GM23248 (cell line): ENCODE measurements around the gene TRHDE. TPM values are rescaled to one million over a fixed set of nuclear protein-coding genes. Genes with fewer than 3 reads are reported as not detected.

Experiments
- DNase-seq: peaks from one replicate; pipeline ENCODE4 v3.0.0-alpha.2; 2015
- H2AFZ ChIP-seq: fragments of 200-600 bp; sonication (generic); 2 replicates; pipeline ENCODE4 v1.6.1; 2016; ENCODE audit warnings: antibody characterized with exemption
- H3F3A ChIP-seq: fragments of 200-600 bp; sonication (generic); 2 replicates; pipeline ENCODE4 v1.6.1; 2016; ENCODE audit warnings: mild to moderate bottlenecking, antibody characterized with exemption, mixed run types; ENCODE audit not compliant: insufficient read depth
- H3K27ac ChIP-seq: fragments of 200-600 bp; sonication (generic); 2 replicates; pipeline ENCODE4 v1.5.1; 2016; ENCODE audit warnings: mild to moderate bottlenecking
- H3K27me3 ChIP-seq: fragments of 200-600 bp; sonication (generic); replicated peaks from 2 replicates; pipeline ENCODE4 v1.6.1; 2016; ENCODE audit warnings: mild to moderate bottlenecking; ENCODE audit not compliant: insufficient read depth
- H3K36me3 ChIP-seq: fragments of 200-600 bp; sonication (generic); 2 replicates; pipeline ENCODE4 v1.6.1; 2016; ENCODE audit warnings: low read depth, mild to moderate bottlenecking
- H3K4me1 ChIP-seq: fragments of 200-600 bp; sonication (generic); 2 replicates; pipeline ENCODE4 v1.6.1; 2016; ENCODE audit warnings: mild to moderate bottlenecking; ENCODE audit not compliant: insufficient read depth
- H3K4me2 ChIP-seq: fragments of 200-600 bp; sonication (generic); one replicate; pipeline ENCODE4 v1.6.1; 2016; ENCODE audit warnings: mild to moderate bottlenecking; ENCODE audit not compliant: unreplicated experiment
- H3K4me3 ChIP-seq: fragments of 200-600 bp; sonication (generic); 2 replicates; pipeline ENCODE4 v1.5.1; 2016; ENCODE audit warnings: mild to moderate bottlenecking
- H3K79me2 ChIP-seq: fragments of 200-600 bp; sonication (generic); 2 replicates; pipeline ENCODE4 v1.6.1; 2016; ENCODE audit warnings: mild to moderate bottlenecking; ENCODE audit not compliant: insufficient read depth
- H3K9ac ChIP-seq: fragments of 200-600 bp; sonication (generic); 2 replicates; pipeline ENCODE4 v1.6.1; 2016; ENCODE audit warnings: mild to moderate bottlenecking
- H3K9me2 ChIP-seq: fragments of 200-600 bp; sonication (generic); 2 replicates; pipeline ENCODE4 v1.6.1; 2016; ENCODE audit warnings: mixed run types, mild to moderate bottlenecking, moderate library complexity; ENCODE audit not compliant: insufficient read depth
- H3K9me3 ChIP-seq: fragments of 200-600 bp; sonication (generic); one replicate; pipeline ENCODE4 v1.6.1; 2017; ENCODE audit warnings: low read depth
- H4K20me1 ChIP-seq: fragments of 200-600 bp; sonication (generic); 2 replicates; pipeline ENCODE4 v1.6.0; 2016; ENCODE audit not compliant: insufficient read depth
- EZH2 ChIP-seq: fragments of 200-600 bp; sonication (generic); IDR thresholded peaks from 2 replicates; pipeline ENCODE4 v1.6.1; 2018; ENCODE audit warnings: antibody characterized with exemption, mild to moderate bottlenecking; ENCODE audit not compliant: insufficient read depth, poor library complexity, severe bottlenecking
- EZH2phosphoT487 ChIP-seq: fragments of 200-600 bp; sonication (generic); IDR thresholded peaks from 2 replicates; pipeline ENCODE4 v1.6.1; 2018; ENCODE audit warnings: antibody characterized with exemption, moderate library complexity, mild to moderate bottlenecking, low read depth; ENCODE audit not compliant: insufficient read depth
- WGBS, 2 experiments: methylation state at CpG; one replicate each; pipeline ENCODE4 v1.1.6; 2015 to 2017; ENCODE audit warnings: low lambda C conversion rate in 2 of 2, low coverage in 1 of 2; ENCODE audit errors: missing lambda C conversion rate in 2 of 2; 5-methylcytosine and 5-hydroxymethylcytosine counted together
- in situ Hi-C: fragments of 300-500 bp; cut with MboI; formaldehyde crosslinking; loops from 2 replicates; pipeline ENCODE4 v1.15.0; 2020
- polyA plus RNA-seq: library from polyadenylated mRNA; unstranded; fragments of >200 nt; fragmentation: Nextera tagmentation; extraction: Ambion mirVana; gene quantifications from 2 replicates; pipeline ENCODE4 v1.2.1, GENCODE V29; 2016
- total RNA-seq: library from RNA; depleted of rRNA; stranded (reverse); fragments of >200 nt; shearing (Covaris generic); gene quantifications from 2 replicates; pipeline ENCODE4 v1.2.3, GENCODE V29; 2014

The TRHDE gene
- total and polyA plus RNA-seq, 2 experiments from 2014 or later: 1.4 to 2.8 TPM

GRCh38 chr12:72612171-72612570 is 340.0 kb downstream of the TRHDE start:
- no peaks in the 10 kb centered on the region for H3K79me2 ChIP-seq
- H3K9me2 ChIP-seq: no peaks in the 10 kb centered on the region
- TF ChIP-seq EZH2: no peak
- TF ChIP-seq EZH2phosphoT487: no peak
- no peaks in the 10 kb centered on the region for H3K27me3 ChIP-seq
- no peaks in the 10 kb centered on the region for H4K20me1 ChIP-seq
- no peaks in the 10 kb centered on the region for H3F3A ChIP-seq
- WGBS, 2 experiments: 0 to 5% methylated on average over 2 of the region's 2 CpGs
- no peak overlapping the region for H3K4me3 ChIP-seq
- no peak overlapping the region for H3K27ac ChIP-seq
- no peak for DNase-seq
- no peaks in the 10 kb centered on the region for H3K4me1 ChIP-seq
- no peak overlapping the region for H2AFZ ChIP-seq
- H3K9me3 ChIP-seq: no peaks in the 10 kb centered on the region
- no peak overlapping the region for H3K9ac ChIP-seq
- in situ Hi-C loops: no loop called here
- no peaks in the 10 kb centered on the region for H3K36me3 ChIP-seq
- no peak overlapping the region for H3K4me2 ChIP-seq

GRCh38 chr12:72618764-72619163 is 346.6 kb downstream of the TRHDE start:
- in situ Hi-C loops: no loop called here
- Histone ChIP-seq H3K9me2 (no peaks in the 10 kb centered on the region), H4K20me1 (no peaks in the 10 kb centered on the region), H3K4me1 (no peaks in the 10 kb centered on the region), H3K79me2 (no peaks in the 10 kb centered on the region), H3K9me3 (no peaks in the 10 kb centered on the region), H2AFZ (no peak overlapping the region), H3K27ac (no peak overlapping the region), H3K36me3 (no peaks in the 10 kb centered on the region), H3F3A (no peaks in the 10 kb centered on the region), H3K4me3 (no peak overlapping the region), H3K4me2 (no peak overlapping the region), H3K9ac (no peak overlapping the region), H3K27me3 (no peaks in the 10 kb centered on the region)
- no peak for TF ChIP-seq EZH2phosphoT487
- TF ChIP-seq EZH2: no peak
- WGBS, 2 experiments: 64 to 66% methylated on average over 6 of the region's 6 CpGs
- no peak for DNase-seq

GRCh38 chr12:72622556-72622955 is 350.4 kb downstream of the TRHDE start:
- Histone ChIP-seq H3K4me1 (no peaks in the 10 kb centered on the region), H3F3A (no peaks in the 10 kb centered on the region), H3K79me2 (no peaks in the 10 kb centered on the region), H4K20me1 (no peaks in the 10 kb centered on the region), H3K9me3 (no peaks in the 10 kb centered on the region), H3K9me2 (no peaks in the 10 kb centered on the region), H3K27me3 (no peaks in the 10 kb centered on the region), H3K9ac (no peak overlapping the region), H3K36me3 (no peaks in the 10 kb centered on the region), H2AFZ (no peak overlapping the region), H3K27ac (no peak overlapping the region), H3K4me3 (no peak overlapping the region), H3K4me2 (no peak overlapping the region)
- WGBS, 2 experiments: 13 to 23% methylated on average over 3 of the region's 3 CpGs
- in situ Hi-C loops: no loop called here
- no peak for TF ChIP-seq EZH2
- no peak for TF ChIP-seq EZH2phosphoT487
- no peak for DNase-seq

- H2AFZ ChIP-seq: no peak overlapping the region
- no peaks in the 10 kb centered on the region for H3K27me3 ChIP-seq
- 5% methylated on average over 4 of the region's 4 CpGs for WGBS, 2 experiments
- no peak overlapping the region for H3K27ac ChIP-seq
- no peak overlapping the region for H3K9ac ChIP-seq
- H3K4me1 ChIP-seq: no peaks in the 10 kb centered on the region
- no peak overlapping the region for H3K4me2 ChIP-seq
- TF ChIP-seq EZH2phosphoT487 (no peak), EZH2 (no peak)
- no peaks in the 10 kb centered on the region for H3K79me2 ChIP-seq
- H3K4me3 ChIP-seq: no peak overlapping the region
- H3K9me3 ChIP-seq: no peaks in the 10 kb centered on the region
- H3K9me2 ChIP-seq: no peaks in the 10 kb centered on the region
- H3F3A ChIP-seq: no peaks in the 10 kb centered on the region
- H4K20me1 ChIP-seq: no peaks in the 10 kb centered on the region
- no peaks in the 10 kb centered on the region for H3K36me3 ChIP-seq
- DNase-seq: no peak
- in situ Hi-C loops: no loop called here
Observed at GRCh38 chr12:72631926-72632685, 359.9 kb downstream of the TRHDE start.

- no peak for DNase-seq
- 12 to 15% methylated on average over 2 of the region's 2 CpGs for WGBS, 2 experiments
- Histone ChIP-seq H4K20me1 (no peaks in the 10 kb centered on the region), H3K9me2 (no peaks in the 10 kb centered on the region), H3K27ac (no peak overlapping the region), H3K27me3 (no peaks in the 10 kb centered on the region), H3K36me3 (no peaks in the 10 kb centered on the region), H3K4me1 (no peaks in the 10 kb centered on the region), H2AFZ (no peak overlapping the region), H3K4me2 (no peak overlapping the region), H3K9ac (no peak overlapping the region), H3K4me3 (no peak overlapping the region), H3K79me2 (no peaks in the 10 kb centered on the region), H3K9me3 (no peaks in the 10 kb centered on the region), H3F3A (no peaks in the 10 kb centered on the region)
- TF ChIP-seq EZH2phosphoT487: no peak
- no peak for TF ChIP-seq EZH2
- in situ Hi-C loops: no loop called here
Observed at GRCh38 chr12:72642706-72643105, 370.5 kb downstream of the TRHDE start.
